K562 (cell line): ENCODE data around the gene APOL2.

ENCODE experiments used
- JUND ChIP-seq, 2 experiments: IDR thresholded peaks; 2 replicates in 1 of 2; 3 replicates in 1 of 2; pipeline ENCODE4 v1.6.1; 2011; ENCODE audit warnings: borderline replicate concordance in 2 of 2, low read depth in 2 of 2, low read length in 2 of 2, improper control_type of control experiment in 1 of 2, missing biosample characterization in 1 of 2, missing genetic modification characterization in 1 of 2, missing genetic modification reagents in 1 of 2
- NCOA2 ChIP-seq, 2 experiments: fragments of 450-650 bp; IDR thresholded peaks; 2 replicates each; pipeline ENCODE4 v1.6.1; 2018; ENCODE audit warnings: mild to moderate bottlenecking in 2 of 2, moderate library complexity in 1 of 2; ENCODE audit not compliant: partially characterized antibody in 2 of 2

DNA sequence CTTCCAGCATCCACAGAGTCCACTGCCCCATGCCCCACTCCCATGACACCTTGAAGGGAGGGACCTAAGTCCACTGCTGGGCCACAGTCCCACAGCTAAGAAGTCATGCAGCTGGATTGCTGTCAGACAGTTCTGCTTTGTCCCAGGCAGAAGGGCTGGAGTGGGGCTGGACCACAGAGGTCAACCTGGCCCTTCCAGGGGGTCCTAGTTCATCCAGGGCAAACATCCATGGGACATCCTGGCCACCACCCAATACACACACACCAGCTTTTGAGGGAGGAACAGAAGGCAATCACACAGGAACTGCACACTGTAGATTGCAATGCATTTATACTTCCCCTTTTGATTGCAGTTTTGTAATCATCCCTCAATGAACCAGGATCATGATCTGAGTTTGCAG lies 26.4 kb downstream of the APOL2 start:
- TF ChIP-seq JUND (IDR thresholded peaks at IDR 0.05; ENCODE audit: borderline replicate concordance, low read depth, low read length) (no peak), JUND (tag; IDR thresholded peaks at IDR 0.05; ENCODE audit: borderline replicate concordance, low read depth, low read length) (no peak), NCOA2 (IDR thresholded peaks at IDR 0.05; ENCODE audit: partially characterized antibody in 2 of 2) (no peak)
